Astrocyte (in vitro differentiated cells and primary cell): ENCODE measurements around the gene FMN1. TPM values are rescaled to one million over a fixed set of nuclear protein-coding genes. Genes with fewer than 3 reads are reported as not detected.

ENCODE experiments used
- DNase-seq: peaks from one replicate; pipeline ENCODE4 v3.0.0-alpha.2; 2010; ENCODE audit warnings: low read depth
- FAIRE-seq: peaks from 2 replicates; lab custom pipeline; 2011; peaks lifted over from hg19 to GRCh38; lab: Jason Lieb, UNC
- H2AFZ ChIP-seq: 2 replicates; pipeline ENCODE4 v1.6.0; 2012; ENCODE audit warnings: low read depth, low read length, inconsistent platforms
- H3K27ac ChIP-seq: 2 replicates; pipeline ENCODE4 v1.5.1; 2011; ENCODE audit warnings: low read depth, low read length, inconsistent platforms
- H3K27me3 ChIP-seq: 2 replicates; pipeline ENCODE4 v1.6.0; 2011; ENCODE audit warnings: low read length, inconsistent platforms; ENCODE audit not compliant: insufficient read depth
- H3K36me3 ChIP-seq: 2 replicates; pipeline ENCODE4 v1.5.1; 2011; ENCODE audit warnings: low read length, inconsistent platforms; ENCODE audit not compliant: insufficient read depth
- H3K4me1 ChIP-seq: 2 replicates; pipeline ENCODE4 v1.5.1; 2011; ENCODE audit warnings: low read length, inconsistent platforms; ENCODE audit not compliant: insufficient read depth
- H3K4me2 ChIP-seq: 2 replicates; pipeline ENCODE4 v1.6.0; 2012; ENCODE audit warnings: low read length, inconsistent platforms
- H3K4me3 ChIP-seq: 2 replicates; pipeline ENCODE4 v1.5.1; 2011; ENCODE audit warnings: low read depth, mild to moderate bottlenecking, low read length, inconsistent platforms; ENCODE audit not compliant: insufficient read depth
- H3K79me2 ChIP-seq: 2 replicates; pipeline ENCODE4 v1.6.0; 2012; ENCODE audit warnings: mild to moderate bottlenecking, low read length, inconsistent platforms; ENCODE audit not compliant: insufficient read depth
- H3K9ac ChIP-seq: 2 replicates; pipeline ENCODE4 v1.6.0; 2012; ENCODE audit warnings: mild to moderate bottlenecking, low read length, inconsistent platforms
- H3K9me3 ChIP-seq: 2 replicates; pipeline ENCODE4 v1.5.1; 2012; ENCODE audit warnings: low read depth, mild to moderate bottlenecking, low read length, inconsistent platforms; ENCODE audit not compliant: insufficient read depth
- H4K20me1 ChIP-seq: 2 replicates; pipeline ENCODE4 v1.6.0; 2012; ENCODE audit warnings: low read length, inconsistent platforms; ENCODE audit not compliant: insufficient read depth
- H3K27ac Mint-ChIP-seq: one replicate; pipeline ENCODE4 v1.8.0; 2021; ENCODE audit warnings: mild to moderate bottlenecking, mixed read lengths; ENCODE audit not compliant: unreplicated experiment
- H3K27me3 Mint-ChIP-seq: one replicate; pipeline ENCODE4 v1.8.0; 2021; ENCODE audit warnings: low read depth, mixed read lengths; ENCODE audit not compliant: unreplicated experiment
- H3K36me3 Mint-ChIP-seq: one replicate; pipeline ENCODE4 v1.8.0; 2021; ENCODE audit warnings: low read depth, mixed read lengths; ENCODE audit not compliant: unreplicated experiment
- H3K4me1 Mint-ChIP-seq: one replicate; pipeline ENCODE4 v1.8.0; 2021; ENCODE audit warnings: low read depth, mixed read lengths; ENCODE audit not compliant: unreplicated experiment
- H3K4me3 Mint-ChIP-seq: one replicate; pipeline ENCODE4 v1.8.0; 2021; ENCODE audit warnings: mild to moderate bottlenecking, moderate library complexity, mixed read lengths; ENCODE audit not compliant: unreplicated experiment
- H3K9me3 Mint-ChIP-seq: one replicate; pipeline ENCODE4 v1.8.0; 2021; ENCODE audit warnings: mild to moderate bottlenecking, mixed read lengths; ENCODE audit not compliant: unreplicated experiment
- CTCF ChIP-seq: IDR thresholded peaks from 2 replicates; pipeline ENCODE4 v1.5.1; 2011; ENCODE audit warnings: low read depth, mild to moderate bottlenecking, inconsistent platforms, low read length, moderate library complexity; ENCODE audit not compliant: insufficient read depth
- EZH2 ChIP-seq: IDR thresholded peaks from 2 replicates; pipeline ENCODE4 v1.6.1; 2012; ENCODE audit warnings: mild to moderate bottlenecking, low read length, inconsistent platforms; ENCODE audit not compliant: insufficient read depth
- total RNA-seq: library from RNA; stranded (reverse); gene quantifications from 2 replicates; pipeline ENCODE4 v1.2.1, GENCODE V29; 2021

Gene FMN1
- total RNA-seq, 1 donor from 2014 or later = 5.3 TPM

- H3K27ac ChIP-seq = no peak overlapping the region
- TF ChIP-seq CTCF = no peak
- no peak for TF ChIP-seq EZH2
- no peaks in the 10 kb centered on the region for H3K79me2 ChIP-seq
- Mint-ChIP-seq H3K9me3 (no peaks in the 10 kb centered on the region), H3K27ac (no peak overlapping the region), H3K4me3 (no peak overlapping the region), H3K4me1 (no peaks in the 10 kb centered on the region), H3K27me3 (peaks cover 4% of the 10 kb centered on the region), H3K36me3 (no peaks in the 10 kb centered on the region)
- H3K4me2 ChIP-seq = no peak overlapping the region
- DNase-seq = no peak
- no peak overlapping the region for H3K9ac ChIP-seq
- peaks cover 7% of the 10 kb centered on the region for H3K27me3 ChIP-seq
- no peaks in the 10 kb centered on the region for H3K36me3 ChIP-seq
- H3K4me1 ChIP-seq = no peaks in the 10 kb centered on the region
- H2AFZ ChIP-seq = no peak overlapping the region
- H3K4me3 ChIP-seq = no peak overlapping the region
- FAIRE-seq = no peak
- no peaks in the 10 kb centered on the region for H4K20me1 ChIP-seq
- H3K9me3 ChIP-seq = no peaks in the 10 kb centered on the region
These were observed 24.9 kb downstream of the FMN1 start for GRCh38 chr15:33169625-33170024.

DNA sequence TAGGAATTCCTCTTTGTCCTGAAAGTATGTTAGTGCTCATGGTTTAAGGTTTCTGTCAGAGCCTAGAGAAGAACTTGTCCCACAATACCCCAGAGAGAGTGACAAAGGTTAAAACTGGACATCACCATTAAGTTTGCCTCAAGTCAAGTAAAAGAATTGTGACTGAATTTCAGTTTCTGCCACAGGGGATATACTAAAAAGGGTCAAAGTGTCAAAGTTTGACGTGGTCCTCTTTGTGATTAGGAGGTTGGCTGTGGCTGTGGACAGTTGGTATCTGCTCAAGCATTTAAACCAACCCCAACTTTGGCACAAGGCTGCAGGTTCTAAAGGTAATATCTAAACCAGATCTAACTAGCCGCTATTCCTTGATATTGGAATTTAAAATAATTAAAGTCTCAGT, 26.1 kb downstream of the FMN1 start:
- H3K27ac Mint-ChIP-seq = no peak overlapping the region
- Histone ChIP-seq H3K4me1 (no peaks in the 10 kb centered on the region), H3K4me2 (no peak overlapping the region), H3K36me3 (no peaks in the 10 kb centered on the region), H3K79me2 (no peaks in the 10 kb centered on the region), H3K27ac (no peak overlapping the region), H2AFZ (no peak overlapping the region), H3K9me3 (no peaks in the 10 kb centered on the region), H3K4me3 (no peak overlapping the region), H4K20me1 (no peaks in the 10 kb centered on the region), H3K9ac (no peak overlapping the region), H3K27me3 (peaks cover 7% of the 10 kb centered on the region)
- no peaks in the 10 kb centered on the region for H3K4me1 Mint-ChIP-seq
- H3K9me3 Mint-ChIP-seq = no peaks in the 10 kb centered on the region
- FAIRE-seq (no peak), DNase-seq (no peak)
- H3K4me3 Mint-ChIP-seq = no peak overlapping the region
- no peaks in the 10 kb centered on the region for H3K36me3 Mint-ChIP-seq
- TF ChIP-seq EZH2 (no peak), CTCF (no peak)
- H3K27me3 Mint-ChIP-seq = peaks cover 4% of the 10 kb centered on the region

GRCh38 chr15:33163816-33164215, 30.7 kb downstream of the FMN1 start:
- TF ChIP-seq EZH2 (no peak), CTCF (no peak)
- Histone ChIP-seq H2AFZ (no peak overlapping the region), H3K4me1 (no peaks in the 10 kb centered on the region), H3K27me3 (peaks cover 4% of the 10 kb centered on the region), H3K9ac (no peak overlapping the region), H3K9me3 (no peaks in the 10 kb centered on the region), H3K79me2 (no peaks in the 10 kb centered on the region), H4K20me1 (no peaks in the 10 kb centered on the region), H3K4me2 (no peak overlapping the region), H3K4me3 (no peak overlapping the region), H3K27ac (no peak overlapping the region), H3K36me3 (no peaks in the 10 kb centered on the region)
- H3K36me3 Mint-ChIP-seq = no peaks in the 10 kb centered on the region
- no peak overlapping the region for H3K4me3 Mint-ChIP-seq
- no peak overlapping the region for H3K27ac Mint-ChIP-seq
- DNase-seq = no peak
- H3K4me1 Mint-ChIP-seq = peaks cover 7% of the 10 kb centered on the region
- H3K9me3 Mint-ChIP-seq = no peaks in the 10 kb centered on the region
- FAIRE-seq = no peak
- no peaks in the 10 kb centered on the region for H3K27me3 Mint-ChIP-seq
